ENCODE results near the gene QKI. TPM values are rescaled to one million over a fixed set of nuclear protein-coding genes. Genes with fewer than 3 reads are reported as not detected.

QKI gene
- polyA plus RNA-seq, 1 donor (not counting 4 experiments of a cell fraction or from before 2014, with no cell fraction given): 53.3 TPM

DNA sequence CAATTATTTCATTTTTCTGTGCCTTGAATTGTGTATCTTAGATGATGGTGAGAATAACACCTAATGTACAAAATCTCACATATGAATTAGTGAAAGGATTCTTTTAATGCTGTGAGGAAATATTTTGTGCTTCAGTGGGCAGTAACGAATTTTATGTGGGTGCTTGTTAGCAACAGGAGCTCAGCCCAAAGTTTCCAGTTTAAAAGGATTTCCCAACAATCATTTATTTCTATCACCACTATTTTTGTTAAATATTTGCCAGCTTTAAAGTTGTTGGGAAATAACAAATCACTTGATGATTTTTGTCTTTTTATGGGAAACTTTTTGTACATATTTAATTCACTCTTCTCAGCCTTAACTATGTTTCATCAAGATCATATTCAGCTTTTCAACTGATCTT, 111.8 kb downstream of the QKI start:
- H3K27me3 ChIP-seq (ENCODE audit: control insufficient read depth, extremely low read depth, insufficient read depth, low read length): no peaks in the 10 kb centered on the region
- TF ChIP-seq, protein P1, sequence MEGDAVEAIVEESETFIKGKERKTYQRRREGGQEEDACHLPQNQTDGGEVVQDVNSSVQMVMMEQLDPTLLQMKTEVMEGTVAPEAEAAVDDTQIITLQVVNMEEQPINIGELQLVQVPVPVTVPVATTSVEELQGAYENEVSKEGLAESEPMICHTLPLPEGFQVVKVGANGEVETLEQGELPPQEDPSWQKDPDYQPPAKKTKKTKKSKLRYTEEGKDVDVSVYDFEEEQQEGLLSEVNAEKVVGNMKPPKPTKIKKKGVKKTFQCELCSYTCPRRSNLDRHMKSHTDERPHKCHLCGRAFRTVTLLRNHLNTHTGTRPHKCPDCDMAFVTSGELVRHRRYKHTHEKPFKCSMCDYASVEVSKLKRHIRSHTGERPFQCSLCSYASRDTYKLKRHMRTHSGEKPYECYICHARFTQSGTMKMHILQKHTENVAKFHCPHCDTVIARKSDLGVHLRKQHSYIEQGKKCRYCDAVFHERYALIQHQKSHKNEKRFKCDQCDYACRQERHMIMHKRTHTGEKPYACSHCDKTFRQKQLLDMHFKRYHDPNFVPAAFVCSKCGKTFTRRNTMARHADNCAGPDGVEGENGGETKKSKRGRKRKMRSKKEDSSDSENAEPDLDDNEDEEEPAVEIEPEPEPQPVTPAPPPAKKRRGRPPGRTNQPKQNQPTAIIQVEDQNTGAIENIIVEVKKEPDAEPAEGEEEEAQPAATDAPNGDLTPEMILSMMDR (optimal IDR thresholded peaks at IDR 0.05 in 1 of 3, IDR thresholded peaks at IDR 0.05 in 1 of 3, conservative IDR thresholded peaks at IDR 0.05 in 1 of 3; ENCODE audit: extremely low read depth in 1 of 3, insufficient read depth in 2 of 3, low read length in 3 of 3): no peak
- no peak for TF ChIP-seq EZH2 (IDR thresholded peaks at IDR 0.05; ENCODE audit: low read length)
- H3K4me1 ChIP-seq (ENCODE audit: control insufficient read depth, extremely low read depth, insufficient read depth, low read length): peaks cover 43% of the 10 kb centered on the region
- H3K9me1 ChIP-seq (ENCODE audit: control insufficient read depth, extremely low read depth, insufficient read depth, low read length): peaks cover 4% of the 10 kb centered on the region
- DNase-seq (ENCODE audit: low read depth, low spot score): no peak
- no peak overlapping the region for H3K9ac ChIP-seq (ENCODE audit: control insufficient read depth, extremely low read depth, insufficient read depth, low read length)
- no peaks in the 10 kb centered on the region for H3K36me3 ChIP-seq (ENCODE audit: control insufficient read depth in 2 of 2, extremely low read depth in 1 of 2, insufficient read depth in 2 of 2, low read length in 2 of 2)
- H3K9me3 ChIP-seq (ENCODE audit: control insufficient read depth, low read depth, low read length): no peaks in the 10 kb centered on the region
- no peak for FAIRE-seq
- peaks cover 3% of the 10 kb centered on the region for H4K20me1 ChIP-seq (ENCODE audit: control insufficient read depth, extremely low read depth, insufficient read depth, low read length)
- peak overlapping the region; percentile 39 for H3K4me2 ChIP-seq (ENCODE audit: control insufficient read depth, extremely low read depth, insufficient read depth, low read depth, low read length)
- no peak overlapping the region for H2AFZ ChIP-seq (ENCODE audit: control insufficient read depth, low read length)
- no peak overlapping the region for H3K4me3 ChIP-seq (ENCODE audit: control insufficient read depth in 2 of 3, extremely low read depth in 1 of 3, insufficient read depth in 2 of 3, low read depth in 1 of 3, low read length in 3 of 3)
- peaks cover 84% of the 10 kb centered on the region for H3K79me2 ChIP-seq (ENCODE audit: control insufficient read depth, insufficient read depth, low read length)
- dilution Hi-C loops (cut with MboI; ENCODE audit: extremely low pct_ligation_motif_present, low sequenced_read_pairs): no loop called here
- no peak overlapping the region for H3K27ac ChIP-seq (ENCODE audit: control insufficient read depth, insufficient read depth, low read length)

- no peak overlapping the region for H3K9ac ChIP-seq (ENCODE audit: control insufficient read depth, extremely low read depth, insufficient read depth, low read length)
- peaks cover 3% of the 10 kb centered on the region for H4K20me1 ChIP-seq (ENCODE audit: control insufficient read depth, extremely low read depth, insufficient read depth, low read length)
- H3K9me3 ChIP-seq (ENCODE audit: control insufficient read depth, low read depth, low read length): no peaks in the 10 kb centered on the region
- H3K27me3 ChIP-seq (ENCODE audit: control insufficient read depth, extremely low read depth, insufficient read depth, low read length): no peaks in the 10 kb centered on the region
- TF ChIP-seq, protein P1 (optimal IDR thresholded peaks at IDR 0.05 in 1 of 3, IDR thresholded peaks at IDR 0.05 in 1 of 3, conservative IDR thresholded peaks at IDR 0.05 in 1 of 3; ENCODE audit: extremely low read depth in 1 of 3, insufficient read depth in 2 of 3, low read length in 3 of 3): no peak
- TF ChIP-seq EZH2 (IDR thresholded peaks at IDR 0.05; ENCODE audit: low read length): no peak
- FAIRE-seq: no peak
- H3K27ac ChIP-seq (ENCODE audit: control insufficient read depth, insufficient read depth, low read length): no peak overlapping the region
- H2AFZ ChIP-seq (ENCODE audit: control insufficient read depth, low read length): no peak overlapping the region
- H3K79me2 ChIP-seq (ENCODE audit: control insufficient read depth, insufficient read depth, low read length): peaks cover 87% of the 10 kb centered on the region
- H3K36me3 ChIP-seq (ENCODE audit: control insufficient read depth in 2 of 2, extremely low read depth in 1 of 2, insufficient read depth in 2 of 2, low read length in 2 of 2): no peaks in the 10 kb centered on the region
- peaks cover 5% of the 10 kb centered on the region for H3K9me1 ChIP-seq (ENCODE audit: control insufficient read depth, extremely low read depth, insufficient read depth, low read length)
- dilution Hi-C loops (cut with MboI; ENCODE audit: extremely low pct_ligation_motif_present, low sequenced_read_pairs): no loop called here
- peaks cover 43% of the 10 kb centered on the region for H3K4me1 ChIP-seq (ENCODE audit: control insufficient read depth, extremely low read depth, insufficient read depth, low read length)
- no peak overlapping the region for H3K4me2 ChIP-seq (ENCODE audit: control insufficient read depth, extremely low read depth, insufficient read depth, low read depth, low read length)
- no peak for DNase-seq (ENCODE audit: low read depth, low spot score)
- H3K4me3 ChIP-seq (ENCODE audit: control insufficient read depth in 2 of 3, extremely low read depth in 1 of 3, insufficient read depth in 2 of 3, low read depth in 1 of 3, low read length in 3 of 3): no peak overlapping the region
Measured at GRCh38 chr6:163527291-163527690, 112.8 kb downstream of the QKI start.

Data from keratinocyte (primary cell).